HG03159 (cell line): ENCODE data around the gene YDJC.
"Not testable (repeated sequence)": the region's sequence is repeated elsewhere in the genome, so short reads cannot be mapped to it uniquely, and the experiment has no call there.

ENCODE experiments used
- ATAC-seq: cut with Tn5 transposase; IDR thresholded peaks from one replicate; pipeline ENCODE4 v1.9.1; 2021; ENCODE audit warnings: mild to moderate bottlenecking, moderate library complexity; ENCODE audit not compliant: unreplicated experiment

Gene YDJC

DNA sequence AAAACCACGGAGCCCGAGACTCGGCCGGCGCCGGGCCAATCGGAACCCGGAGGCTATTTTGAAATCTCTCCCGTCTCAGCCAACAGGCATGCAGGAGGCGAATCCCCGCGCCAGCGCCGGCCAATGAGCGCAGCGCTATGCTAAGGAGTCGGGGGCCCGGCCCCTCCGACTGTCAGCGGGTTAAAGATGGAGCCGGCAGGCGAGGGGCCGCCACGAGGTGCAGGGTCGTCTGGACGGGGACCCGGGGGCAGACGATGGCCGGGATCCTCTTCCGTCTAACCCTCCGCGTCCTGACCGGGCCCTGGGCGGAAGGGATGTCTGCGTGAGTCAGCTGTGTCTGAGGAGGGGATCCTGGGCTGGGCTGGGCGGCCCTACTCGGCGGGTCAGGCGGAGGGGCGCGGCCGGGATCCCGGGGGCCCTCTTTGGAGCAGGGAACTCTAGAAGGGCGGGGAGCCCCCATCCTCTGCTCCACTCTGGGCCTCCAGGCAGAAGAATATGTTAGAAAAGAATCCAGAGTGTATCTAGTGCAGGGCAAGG, 22.3 kb upstream of the YDJC start:
- peak; percentile 84 for ATAC-seq

- peak; percentile 8 for ATAC-seq
These were observed 21.7 kb upstream of the YDJC start for GRCh38 chr22:21651521-21652009.

- no peak for ATAC-seq
These were observed 21.1 kb upstream of the YDJC start for GRCh38 chr22:21650823-21651520.

- no peak for ATAC-seq
These were observed 20.5 kb upstream of the YDJC start for GRCh38 chr22:21650280-21650679.

GRCh38 chr22:21646608-21647590, 17.1 kb upstream of the YDJC start:
- ATAC-seq = no peak

GRCh38 chr22:21645513-21645912, 15.7 kb upstream of the YDJC start:
- not testable (repeated sequence) for ATAC-seq

DNA sequence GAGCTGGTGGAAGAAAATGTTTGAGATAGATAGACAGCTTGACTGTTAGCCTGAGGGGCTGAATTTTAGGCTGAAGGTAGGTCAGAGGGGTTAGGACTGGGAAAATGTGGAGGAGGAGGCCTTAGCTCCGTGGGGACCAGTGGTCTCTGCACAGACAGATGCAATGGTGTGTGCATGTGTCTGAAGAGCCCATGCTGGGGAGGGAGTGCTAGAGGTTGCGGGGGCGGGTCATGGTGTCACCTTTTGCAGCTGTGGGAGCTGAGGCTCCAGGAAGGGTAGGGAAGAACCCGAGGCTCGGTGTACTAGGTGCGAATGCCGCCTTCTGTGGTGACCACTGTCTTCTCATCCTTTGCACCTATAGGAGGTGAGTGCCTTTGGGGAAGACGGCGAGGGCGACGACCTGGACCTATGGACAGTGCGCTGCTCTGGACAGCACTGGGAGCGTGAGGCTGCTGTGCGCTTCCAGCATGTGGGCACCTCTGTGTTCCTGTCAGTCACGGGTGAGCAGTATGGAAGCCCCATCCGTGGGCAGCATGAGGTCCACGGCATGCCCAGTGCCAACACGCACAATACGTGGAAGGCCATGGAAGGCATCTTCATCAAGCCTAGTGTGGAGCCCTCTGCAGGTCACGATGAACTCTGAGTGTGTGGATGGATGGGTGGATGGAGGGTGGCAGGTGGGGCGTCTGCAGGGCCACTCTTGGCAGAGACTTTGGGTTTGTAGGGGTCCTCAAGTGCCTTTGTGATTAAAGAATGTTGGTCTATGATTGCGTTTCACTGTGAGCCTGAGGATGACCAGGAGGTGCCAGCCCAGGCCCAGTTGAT, 13.9 kb upstream of the YDJC start:
- ATAC-seq = no peak

GRCh38 chr22:21642584-21643448, 13.0 kb upstream of the YDJC start:
- ATAC-seq = no peak

GRCh38 chr22:21641789-21642583, 12.2 kb upstream of the YDJC start, which contains the start of gene SDF2L1:
Gene SDF2L1, plus strand, starts transcription at chr22:21642302. Its CDS starts 35 bp downstream, at chr22:21642337.
- ATAC-seq = peak; percentile 91

DNA sequence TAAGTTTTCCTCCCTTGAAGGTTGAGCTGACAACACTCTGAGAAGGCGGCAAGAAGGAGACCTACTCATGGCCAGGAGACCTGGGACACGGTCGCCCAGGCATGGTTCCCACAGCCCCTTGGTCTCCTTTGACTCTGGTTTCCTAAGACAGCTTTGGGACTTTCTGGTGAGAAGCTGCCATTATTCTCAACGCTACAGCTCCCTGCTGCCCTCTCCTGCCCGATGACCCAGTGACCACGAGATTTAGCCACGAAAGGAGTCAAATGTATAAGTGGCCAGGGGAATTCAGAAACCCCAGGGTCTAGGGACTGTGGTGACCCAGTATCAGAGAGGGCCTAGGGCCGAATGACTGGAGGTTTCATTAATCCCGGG, 11.6 kb upstream of the YDJC start:
- ATAC-seq = peak; percentile 3

GRCh38 chr22:21640810-21641209, 11.0 kb upstream of the YDJC start:
- no peak for ATAC-seq

DNA sequence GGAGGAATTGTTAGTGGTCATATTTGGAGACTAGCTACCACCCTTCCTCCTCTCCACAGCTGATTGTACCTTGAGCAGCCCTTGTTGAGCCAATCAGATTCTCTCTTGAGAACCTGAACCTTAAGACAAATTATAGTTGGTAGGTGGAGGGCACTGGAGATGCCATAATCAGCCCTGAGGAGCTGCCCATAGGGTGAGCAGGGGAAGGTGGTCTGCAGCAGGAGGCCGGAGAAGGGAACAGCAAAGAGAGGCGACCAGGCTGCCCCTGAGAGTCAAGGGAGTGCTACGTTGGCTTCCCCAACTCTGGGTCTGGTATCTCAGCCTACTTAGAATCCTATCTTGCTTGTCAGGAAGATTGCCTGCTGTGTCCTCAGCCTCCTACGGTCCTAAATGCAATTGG, 9.5 kb upstream of the YDJC start:
- no peak for ATAC-seq

DNA sequence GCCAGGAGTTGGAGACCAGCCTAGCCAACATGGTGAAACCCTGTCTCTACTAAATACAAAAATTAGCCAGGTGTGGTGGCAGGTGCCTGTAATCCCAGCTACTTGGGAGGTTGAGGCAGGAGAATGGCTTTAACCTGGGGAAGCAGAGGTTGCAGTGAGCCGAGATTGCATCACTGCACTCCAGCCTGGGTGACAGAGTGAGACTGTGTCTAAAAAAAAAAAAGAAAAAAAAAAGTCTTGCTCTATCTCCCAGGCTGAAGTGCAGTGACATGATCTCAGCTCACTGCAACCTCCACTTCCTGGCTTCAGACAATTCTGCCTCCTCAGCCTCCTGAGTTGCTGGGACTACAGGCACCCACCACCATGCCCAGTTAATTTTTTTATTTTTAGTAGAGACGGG, 7.6 kb upstream of the YDJC start:
- ATAC-seq = not testable (repeated sequence)

DNA sequence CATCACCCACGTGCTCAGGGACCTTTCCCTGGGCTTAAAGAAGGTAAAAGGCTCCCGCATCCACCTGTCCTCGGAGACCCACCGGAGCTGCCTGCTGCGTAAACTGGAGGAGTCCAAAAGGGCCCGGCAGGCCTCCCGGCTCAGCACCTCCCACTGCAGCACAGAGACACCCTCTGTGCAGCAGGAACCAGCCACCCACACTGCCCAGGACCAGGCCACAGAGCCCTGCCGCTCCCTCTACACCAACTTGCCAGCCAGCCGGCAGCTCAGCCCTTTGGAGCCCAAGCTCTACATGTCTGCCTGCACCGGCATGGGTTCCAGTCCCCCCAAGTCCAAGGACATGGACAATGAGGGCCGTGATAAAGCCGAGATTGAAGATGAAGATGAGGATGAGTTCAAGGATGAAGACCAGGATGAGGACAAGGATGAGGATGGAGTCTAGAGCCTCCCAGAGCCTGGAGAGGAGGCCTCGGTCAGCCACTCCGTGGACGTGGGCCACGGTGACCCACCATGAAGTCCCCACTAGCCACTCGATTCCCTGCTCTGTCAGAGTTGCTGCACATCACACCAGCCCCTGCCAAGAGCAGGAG, 6.9 kb upstream of the YDJC start:
- no peak for ATAC-seq

- no peak for ATAC-seq
These were observed 6.1 kb upstream of the YDJC start for GRCh38 chr22:21635771-21636510.

- ATAC-seq = no peak
These were observed 5.0 kb upstream of the YDJC start for GRCh38 chr22:21634844-21635243.

DNA sequence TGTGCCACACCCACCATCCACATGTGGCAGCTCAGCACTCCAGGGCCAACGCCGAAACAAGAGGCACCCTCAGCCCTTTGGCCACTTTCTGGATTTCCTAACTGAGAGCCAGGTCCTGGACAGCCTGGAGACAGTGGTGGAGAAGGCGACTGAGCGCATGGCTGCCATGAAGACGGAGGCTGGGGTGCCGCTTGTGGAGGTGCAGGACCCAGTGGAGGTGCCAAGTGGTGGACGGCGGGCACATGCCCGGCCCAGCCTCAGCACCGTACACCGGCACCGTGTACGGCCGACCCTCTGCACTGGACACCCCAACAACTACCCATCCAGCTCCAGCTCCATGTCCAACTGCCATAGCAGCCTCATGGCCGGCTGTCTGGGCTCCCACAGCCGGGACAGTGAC, 4.3 kb upstream of the YDJC start:
- ATAC-seq = no peak

DNA sequence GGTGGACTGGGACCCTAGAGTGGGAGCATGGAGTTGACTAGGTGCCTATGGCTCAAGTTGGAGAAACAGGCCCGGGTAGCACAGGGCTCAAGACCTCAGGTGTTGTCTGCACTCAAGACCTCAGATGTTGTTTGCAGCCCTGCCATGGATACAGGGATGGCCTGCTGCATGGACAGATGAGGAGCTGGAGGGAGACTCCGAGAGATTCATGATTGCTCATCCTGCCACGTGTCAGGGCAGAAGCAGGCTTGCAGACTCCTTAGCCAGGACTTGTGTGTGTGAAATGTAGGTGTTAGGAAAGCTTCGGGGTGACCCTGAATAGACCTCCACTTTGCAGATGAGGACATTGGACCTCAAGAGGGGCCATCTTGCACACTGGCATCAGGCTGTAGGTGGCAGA, 3.7 kb upstream of the YDJC start:
- ATAC-seq = no peak
